Body of pancreas (tissue), 4 donors: ENCODE results near the gene MECR.

Experiments
- POLR2A ChIP-seq, 3 donors: fragments of 450-650 bp; IDR thresholded peaks; one replicate each; pipeline ENCODE4 v1.6.1; 2016; ENCODE audit warnings: antibody characterized with exemption in 3 of 3, mild to moderate bottlenecking in 2 of 3
- TF ChIP-seq, protein P1 (sequence below), 7 experiments: fragments of 450-650 bp in 4 of 7; fragments of 200-600 bp in 3 of 7; sonication (generic) in 3 of 7; IDR thresholded peaks; one replicate each; pipeline ENCODE4 v1.5.1; 2016 to 2019; ENCODE audit warnings: antibody characterized with exemption in 7 of 7

DNA sequence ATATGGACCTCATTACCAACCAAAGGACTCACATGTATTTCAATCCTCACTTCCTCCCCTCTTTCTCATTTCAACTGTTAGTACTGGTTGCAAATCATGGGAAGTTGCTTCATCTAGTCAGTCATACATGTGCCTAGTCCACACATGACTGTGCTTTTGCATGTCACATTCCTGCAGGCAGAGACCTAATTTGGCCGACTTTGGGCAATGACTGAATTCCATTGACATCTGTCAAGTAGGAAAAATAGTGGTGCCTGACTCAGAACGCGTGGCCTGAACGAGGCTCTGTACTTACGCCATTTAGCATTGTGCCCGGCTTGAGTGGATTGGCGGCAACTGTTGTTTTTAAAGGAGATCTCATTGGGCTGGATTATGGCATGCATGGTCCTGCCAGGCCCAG lies 23.6 kb upstream of the MECR start:
- TF ChIP-seq, protein P1, sequence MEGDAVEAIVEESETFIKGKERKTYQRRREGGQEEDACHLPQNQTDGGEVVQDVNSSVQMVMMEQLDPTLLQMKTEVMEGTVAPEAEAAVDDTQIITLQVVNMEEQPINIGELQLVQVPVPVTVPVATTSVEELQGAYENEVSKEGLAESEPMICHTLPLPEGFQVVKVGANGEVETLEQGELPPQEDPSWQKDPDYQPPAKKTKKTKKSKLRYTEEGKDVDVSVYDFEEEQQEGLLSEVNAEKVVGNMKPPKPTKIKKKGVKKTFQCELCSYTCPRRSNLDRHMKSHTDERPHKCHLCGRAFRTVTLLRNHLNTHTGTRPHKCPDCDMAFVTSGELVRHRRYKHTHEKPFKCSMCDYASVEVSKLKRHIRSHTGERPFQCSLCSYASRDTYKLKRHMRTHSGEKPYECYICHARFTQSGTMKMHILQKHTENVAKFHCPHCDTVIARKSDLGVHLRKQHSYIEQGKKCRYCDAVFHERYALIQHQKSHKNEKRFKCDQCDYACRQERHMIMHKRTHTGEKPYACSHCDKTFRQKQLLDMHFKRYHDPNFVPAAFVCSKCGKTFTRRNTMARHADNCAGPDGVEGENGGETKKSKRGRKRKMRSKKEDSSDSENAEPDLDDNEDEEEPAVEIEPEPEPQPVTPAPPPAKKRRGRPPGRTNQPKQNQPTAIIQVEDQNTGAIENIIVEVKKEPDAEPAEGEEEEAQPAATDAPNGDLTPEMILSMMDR (IDR thresholded peaks at IDR 0.05), result no peak
- no peak for TF ChIP-seq POLR2A (IDR thresholded peaks at IDR 0.05)
